ENCODE measurements around the gene SYMPK. TPM values are rescaled to one million over a fixed set of nuclear protein-coding genes. Genes with fewer than 3 reads are reported as not detected.

Gene SYMPK
- total and polyA plus RNA-seq, 8 donors = 32.2 to 420 (median 79.8) TPM

DNA sequence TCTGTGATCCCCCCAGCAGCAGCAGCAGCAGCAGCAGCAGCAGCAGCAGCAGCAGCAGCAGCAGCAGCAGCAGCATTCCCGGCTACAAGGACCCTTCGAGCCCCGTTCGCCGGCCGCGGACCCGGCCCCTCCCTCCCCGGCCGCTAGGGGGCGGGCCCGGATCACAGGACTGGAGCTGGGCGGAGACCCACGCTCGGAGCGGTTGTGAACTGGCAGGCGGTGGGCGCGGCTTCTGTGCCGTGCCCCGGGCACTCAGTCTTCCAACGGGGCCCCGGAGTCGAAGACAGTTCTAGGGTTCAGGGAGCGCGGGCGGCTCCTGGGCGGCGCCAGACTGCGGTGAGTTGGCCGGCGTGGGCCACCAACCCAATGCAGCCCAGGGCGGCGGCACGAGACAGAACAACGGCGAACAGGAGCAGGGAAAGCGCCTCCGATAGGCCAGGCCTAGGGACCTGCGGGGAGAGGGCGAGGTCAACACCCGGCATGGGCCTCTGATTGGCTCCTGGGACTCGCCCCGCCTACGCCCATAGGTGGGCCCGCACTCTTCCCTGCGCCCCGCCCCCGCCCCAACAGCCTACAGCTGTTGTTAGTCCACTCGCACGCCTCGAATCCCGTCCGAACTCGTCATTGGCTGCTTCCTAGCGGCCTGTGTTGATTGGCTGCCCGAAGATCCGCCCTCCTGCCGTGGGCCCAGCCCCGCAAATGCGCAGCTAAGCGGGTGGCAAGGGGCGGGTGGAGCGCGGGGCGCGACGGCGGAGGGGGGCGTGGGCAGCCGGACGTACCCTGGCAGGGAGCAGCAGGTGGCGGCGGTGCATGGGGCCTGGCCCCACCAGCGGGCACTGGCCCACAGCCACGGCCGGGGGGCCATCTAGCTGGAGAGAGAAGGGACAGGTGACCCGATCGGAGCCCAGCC is 92.5 kb downstream of the SYMPK start:
- Histone ChIP-seq H3K9me3 (no peaks in the 10 kb centered on the region), H3K36me3 (peaks cover 5 to 37% (median 18%) of the 10 kb centered on the region in 4 donors), H3K27ac (peak overlapping the region; percentile 89 to 98 (median 97)), H3K4me3 (peak overlapping the region; percentile 61 to 85 (median 83)), H3K27me3 (peaks cover 0 to 32% (median 0%) of the 10 kb centered on the region in 3 donors), H3K4me1 (peaks cover 42 to 87% (median 64%) of the 10 kb centered on the region in 4 donors)
- TF ChIP-seq POLR2A (IDR thresholded peaks at IDR 0.05) = peak in 1 of 4 donors; percentile 25
- TF ChIP-seq POLR2AphosphoS5 (IDR thresholded peaks at IDR 0.05) = peak; percentile 54 to 82 (median 76)
- TF ChIP-seq, protein P1, sequence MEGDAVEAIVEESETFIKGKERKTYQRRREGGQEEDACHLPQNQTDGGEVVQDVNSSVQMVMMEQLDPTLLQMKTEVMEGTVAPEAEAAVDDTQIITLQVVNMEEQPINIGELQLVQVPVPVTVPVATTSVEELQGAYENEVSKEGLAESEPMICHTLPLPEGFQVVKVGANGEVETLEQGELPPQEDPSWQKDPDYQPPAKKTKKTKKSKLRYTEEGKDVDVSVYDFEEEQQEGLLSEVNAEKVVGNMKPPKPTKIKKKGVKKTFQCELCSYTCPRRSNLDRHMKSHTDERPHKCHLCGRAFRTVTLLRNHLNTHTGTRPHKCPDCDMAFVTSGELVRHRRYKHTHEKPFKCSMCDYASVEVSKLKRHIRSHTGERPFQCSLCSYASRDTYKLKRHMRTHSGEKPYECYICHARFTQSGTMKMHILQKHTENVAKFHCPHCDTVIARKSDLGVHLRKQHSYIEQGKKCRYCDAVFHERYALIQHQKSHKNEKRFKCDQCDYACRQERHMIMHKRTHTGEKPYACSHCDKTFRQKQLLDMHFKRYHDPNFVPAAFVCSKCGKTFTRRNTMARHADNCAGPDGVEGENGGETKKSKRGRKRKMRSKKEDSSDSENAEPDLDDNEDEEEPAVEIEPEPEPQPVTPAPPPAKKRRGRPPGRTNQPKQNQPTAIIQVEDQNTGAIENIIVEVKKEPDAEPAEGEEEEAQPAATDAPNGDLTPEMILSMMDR (IDR thresholded peaks at IDR 0.05) = peak in 6 of 7 experiments; percentile 76 to 99 (median 94)
- no peak for TF ChIP-seq EP300 (IDR thresholded peaks at IDR 0.05)
- intact Hi-C loops (cut with DNase I; ENCODE audit: low total_unique reads) = no loop called here
- WGBS, 5 donors = 1 to 4% (median 1%) methylated on average over 46 to 79 of the region's 79 CpGs
- peak; percentile 98 to 99 for DNase-seq

DNA sequence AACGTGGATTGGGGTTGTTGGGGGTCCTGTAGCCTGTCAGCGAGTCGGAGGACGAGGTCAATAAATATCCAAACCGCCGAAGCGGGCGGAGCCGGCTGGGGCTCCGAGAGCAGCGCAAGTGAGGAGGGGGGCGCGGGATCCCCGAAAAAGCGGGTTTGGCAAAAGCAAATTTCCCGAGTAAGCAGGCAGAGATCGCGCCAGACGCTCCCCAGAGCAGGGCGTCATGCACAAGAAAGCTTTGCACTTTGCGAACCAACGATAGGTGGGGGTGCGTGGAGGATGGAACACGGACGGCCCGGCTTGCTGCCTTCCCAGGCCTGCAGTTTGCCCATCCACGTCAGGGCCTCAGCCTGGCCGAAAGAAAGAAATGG is 93.1 kb downstream of the SYMPK start:
- Histone ChIP-seq H3K27ac (peak overlapping the region; percentile 89 to 98 (median 97)), H3K9me3 (no peaks in the 10 kb centered on the region), H3K36me3 (peaks cover 3 to 33% (median 15%) of the 10 kb centered on the region in 4 donors), H3K27me3 (peaks cover 0 to 32% (median 0%) of the 10 kb centered on the region in 3 donors), H3K4me1 (peaks cover 48 to 92% (median 70%) of the 10 kb centered on the region in 4 donors), H3K4me3 (peak overlapping the region; percentile 61 to 85 (median 83))
- DNase-seq = peak in 1 of 2 donors; percentile 49
- no peak for TF ChIP-seq POLR2A (IDR thresholded peaks at IDR 0.05)
- TF ChIP-seq POLR2AphosphoS5 (IDR thresholded peaks at IDR 0.05) = no peak
- TF ChIP-seq EP300 (IDR thresholded peaks at IDR 0.05) = no peak
- TF ChIP-seq, protein P1 (IDR thresholded peaks at IDR 0.05) = no peak
- intact Hi-C loops (cut with DNase I; ENCODE audit: low total_unique reads) = no loop called here
- 0 to 1% (median 0%) methylated on average over 26 to 28 of the region's 28 CpGs for WGBS, 5 donors

DNA sequence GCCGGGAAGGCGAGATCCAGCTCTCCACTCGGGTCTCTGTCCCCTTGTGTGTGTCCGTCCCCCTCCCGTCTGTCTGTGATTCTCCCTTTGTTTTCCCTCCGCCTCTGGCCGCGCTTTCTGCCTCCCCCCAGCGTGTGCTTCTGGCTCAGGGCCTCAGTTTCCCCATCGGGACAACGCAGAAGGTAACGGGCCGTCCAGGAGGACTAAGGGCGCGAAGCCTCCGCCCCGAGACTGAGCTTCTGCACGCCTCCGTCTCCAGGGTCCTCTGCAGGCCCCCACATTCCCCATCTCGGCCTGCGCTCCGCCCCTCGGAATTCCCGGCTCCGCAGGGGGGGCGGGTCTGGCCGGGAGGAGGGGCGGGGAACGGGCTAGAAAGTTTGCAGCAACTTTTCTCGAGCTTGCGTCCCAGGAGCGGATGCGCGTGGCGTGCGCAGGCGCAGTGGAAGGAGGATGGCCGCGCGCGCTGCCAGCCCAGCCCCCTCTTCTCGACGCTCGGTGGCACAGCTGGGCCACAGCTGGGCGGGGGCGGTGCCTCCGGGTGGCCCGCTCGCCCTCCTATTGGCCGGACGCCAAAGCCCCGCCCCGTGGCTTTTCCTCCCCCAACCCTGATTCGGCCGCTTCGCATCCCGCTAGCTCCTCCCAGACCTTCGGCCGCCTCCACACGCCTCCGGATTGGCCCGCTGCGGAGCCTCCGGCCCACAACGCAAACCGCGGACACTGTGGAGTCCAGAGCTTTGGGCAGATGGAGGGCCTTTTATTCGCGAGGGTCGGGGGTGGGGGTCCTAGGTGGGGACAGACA is 93.8 kb downstream of the SYMPK start, which contains the start of gene SIX5:
TSS of gene SIX5 (minus strand) at position 269 of the 799 bp plus-strand sequence. CDS start 408 bp downstream, outside the sequence.
- H3K4me3 ChIP-seq = peak within 1 kb of the TSS; percentile 61 to 85 (median 83)
- peaks cover 0 to 27% (median 10%) of the 10 kb centered on the region in 4 donors for H3K36me3 ChIP-seq
- peak; percentile 99 for DNase-seq
- 0% methylated on average over 56 to 70 of the region's 70 CpGs for WGBS, 5 donors
- H3K9me3 ChIP-seq = no peaks in the 10 kb centered on the region
- intact Hi-C loops (cut with DNase I; ENCODE audit: low total_unique reads) = no loop called here
- peak within 1 kb of the TSS; percentile 89 to 98 (median 97) for H3K27ac ChIP-seq
- peaks cover 0 to 32% (median 0%) of the 10 kb centered on the region in 3 donors for H3K27me3 ChIP-seq
- TF ChIP-seq EP300 (IDR thresholded peaks at IDR 0.05) = peak; percentile 9
- TF ChIP-seq POLR2A (IDR thresholded peaks at IDR 0.05) = peak in 1 of 4 donors; percentile 56
- TF ChIP-seq, protein P1 (IDR thresholded peaks at IDR 0.05) = no peak
- peak; percentile 82 to 97 (median 95) for TF ChIP-seq POLR2AphosphoS5 (IDR thresholded peaks at IDR 0.05)
- H3K4me1 ChIP-seq = peaks cover 55 to 92% (median 77%) of the 10 kb centered on the region in 4 donors

DNA sequence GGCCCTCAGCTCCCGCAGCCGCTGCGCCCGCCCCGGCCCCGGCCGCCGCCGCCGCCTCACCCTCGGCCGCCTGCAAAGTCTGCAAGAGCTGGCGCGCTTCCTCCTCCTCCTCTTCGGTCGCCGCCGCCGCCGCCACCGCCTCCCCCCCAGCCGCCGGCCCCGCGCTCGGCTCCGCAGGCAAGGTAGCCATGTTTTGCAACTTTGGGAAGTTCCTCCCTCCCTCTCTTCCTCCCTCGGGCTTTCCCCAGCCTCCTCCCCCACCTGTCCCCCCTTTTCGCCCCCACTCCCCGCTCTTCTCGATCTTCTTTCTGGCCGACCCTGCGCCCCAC is 94.3 kb downstream of the SYMPK start:
- no peak for TF ChIP-seq POLR2AphosphoS5 (IDR thresholded peaks at IDR 0.05)
- TF ChIP-seq, protein P1 (IDR thresholded peaks at IDR 0.05) = no peak
- no peak for TF ChIP-seq EP300 (IDR thresholded peaks at IDR 0.05)
- no peak for TF ChIP-seq POLR2A (IDR thresholded peaks at IDR 0.05)
- Histone ChIP-seq H3K4me3 (peak overlapping the region; percentile 61 to 85 (median 83)), H3K4me1 (peaks cover 60 to 92% (median 82%) of the 10 kb centered on the region in 4 donors), H3K9me3 (no peaks in the 10 kb centered on the region), H3K36me3 (peaks cover 0 to 24% (median 10%) of the 10 kb centered on the region in 4 donors), H3K27ac (peak overlapping the region; percentile 89 to 97 (median 92)), H3K27me3 (peaks cover 0 to 32% (median 0%) of the 10 kb centered on the region in 3 donors)
- peak; percentile 54 to 80 for DNase-seq
- 0 to 3% (median 1%) methylated on average over 10 to 28 of the region's 33 CpGs for WGBS, 5 donors
- intact Hi-C loops (cut with DNase I; ENCODE audit: low total_unique reads) = no loop called here
